GM12875 (cell line): Measurements from ENCODE around the gene ATP9A.
"Not testable (repeated sequence)": the region's sequence is repeated elsewhere in the genome, so short reads cannot be mapped to it uniquely, and the experiment has no call there.

ENCODE experiments used
- H3K4me3 ChIP-seq: one replicate; pipeline ENCODE4 v1.5.1; 2011; ENCODE audit warnings: low read depth, low read length, control low read depth
- CTCF ChIP-seq: IDR thresholded peaks from 2 replicates; pipeline ENCODE4 v1.5.1; 2011; ENCODE audit warnings: low read depth, mild to moderate bottlenecking, control low read depth, inconsistent platforms, low read length, moderate library complexity, borderline replicate concordance; ENCODE audit not compliant: insufficient read depth

Gene ATP9A

GRCh38 chr20:51573576-51574243 lies 194.5 kb downstream of the ATP9A start:
- no peak for TF ChIP-seq CTCF
- no peak overlapping the region for H3K4me3 ChIP-seq

DNA sequence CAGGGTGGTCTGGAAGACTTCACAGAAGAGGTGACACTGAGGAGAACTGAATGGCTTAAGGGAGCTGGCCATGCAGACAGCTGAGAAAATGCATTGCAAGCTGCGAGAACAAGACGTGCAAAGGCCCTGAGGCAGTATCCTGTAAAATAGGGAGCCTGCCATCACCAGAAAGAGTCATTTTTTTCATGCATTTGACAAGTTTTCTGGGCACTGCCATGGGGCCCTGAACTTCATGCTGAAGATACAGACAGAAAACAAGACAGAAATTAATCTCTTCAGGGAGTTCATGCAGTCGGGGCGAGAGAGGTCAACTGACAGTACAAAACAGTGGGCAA lies 196.8 kb downstream of the ATP9A start:
- no peak overlapping the region for H3K4me3 ChIP-seq
- TF ChIP-seq CTCF: no peak

GRCh38 chr20:51570739-51571459 lies 197.3 kb downstream of the ATP9A start:
- no peak overlapping the region for H3K4me3 ChIP-seq
- no peak for TF ChIP-seq CTCF

DNA sequence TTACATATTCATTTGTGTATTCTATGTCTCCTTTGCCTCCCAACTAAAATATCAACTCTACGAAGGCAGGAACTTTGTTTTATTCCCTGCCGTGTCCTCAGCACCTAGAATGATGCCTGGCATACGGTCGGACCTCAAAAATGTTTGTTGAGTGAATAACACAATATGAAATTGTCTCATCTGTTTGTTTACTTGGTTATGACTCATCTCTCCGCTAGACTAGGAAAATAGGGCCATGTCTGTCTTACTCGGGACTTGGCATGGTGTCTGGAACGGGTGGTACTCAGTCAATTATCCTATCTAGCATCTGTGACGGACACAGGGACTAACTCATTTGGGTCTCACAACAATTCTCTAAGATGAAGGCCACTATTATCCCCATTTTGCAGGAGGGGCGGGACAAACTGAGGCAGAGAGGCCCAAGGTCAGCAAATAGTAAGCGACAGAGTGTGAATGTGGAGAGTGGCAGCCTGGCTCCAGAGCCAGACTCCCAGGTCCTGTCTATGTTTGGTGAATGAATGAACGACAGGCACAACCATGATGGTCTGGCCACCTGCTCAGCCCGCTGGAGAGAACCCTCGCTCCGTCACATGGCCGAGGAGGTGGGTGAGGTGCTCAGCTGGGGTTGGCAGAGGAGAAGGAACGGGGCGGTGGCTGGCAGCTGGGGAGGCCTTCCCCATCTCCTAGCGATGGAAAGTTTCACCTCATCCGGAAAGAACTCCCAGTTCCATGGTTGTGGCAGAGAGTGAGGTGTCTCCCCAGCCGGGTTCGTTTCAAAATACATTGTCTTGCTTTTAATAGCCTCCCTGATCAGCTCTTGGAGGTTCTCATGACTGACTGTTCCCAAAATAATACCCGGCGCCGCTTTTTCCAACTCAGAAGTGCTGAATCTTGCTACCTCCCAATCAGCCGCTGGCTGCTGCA lies 198.1 kb downstream of the ATP9A start:
- no peak overlapping the region for H3K4me3 ChIP-seq
- no peak for TF ChIP-seq CTCF

GRCh38 chr20:51568533-51568932 lies 199.7 kb downstream of the ATP9A start:
- not testable (repeated sequence) for H3K4me3 ChIP-seq

DNA sequence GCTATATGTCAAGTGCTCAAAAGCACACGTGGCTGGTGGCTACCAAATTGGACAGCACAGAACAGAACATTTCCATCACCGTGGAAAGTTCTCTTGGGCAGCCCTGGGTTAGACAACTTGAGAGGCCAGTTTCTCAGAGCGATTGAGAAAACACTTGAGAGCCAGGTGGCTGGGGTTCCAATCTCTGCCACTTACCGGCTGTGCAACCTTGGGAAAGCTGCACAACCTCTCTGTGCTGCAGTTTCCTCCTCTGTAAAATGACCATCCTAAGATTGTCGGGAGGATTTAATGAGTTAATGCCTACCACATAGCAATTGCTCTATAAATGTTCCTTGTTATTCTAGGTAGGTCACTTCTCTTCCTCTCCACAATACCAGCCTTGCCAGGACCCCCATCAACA lies 200.6 kb downstream of the ATP9A start:
- TF ChIP-seq CTCF: no peak
- no peak overlapping the region for H3K4me3 ChIP-seq

GRCh38 chr20:51566594-51566993 lies 201.6 kb downstream of the ATP9A start:
- H3K4me3 ChIP-seq: no peak overlapping the region
- TF ChIP-seq CTCF: no peak
